ENCODE data around the gene LRRC14B. TPM values are rescaled to one million over a fixed set of nuclear protein-coding genes. Genes with fewer than 3 reads are reported as not detected.

Gene LRRC14B
- total RNA-seq, 6 experiments from 2014 or later: not detected

GRCh38 chr5:191949-192690 is 825 bp downstream of the LRRC14B start:
- no peak overlapping the region for H3K4me3 ChIP-seq
- TF ChIP-seq CTCF (IDR thresholded peaks at IDR 0.05) (no peak), POLR2A (IDR thresholded peaks at IDR 0.05) (no peak)
- no peak for ATAC-seq
- H3K27me3 ChIP-seq: no peaks in the 10 kb centered on the region
- 87% methylated on average over 2 of the region's 46 CpGs for WGBS (ENCODE audit: insufficient coverage, low coverage, low lambda C conversion rate, missing lambda C conversion rate)
- intact Hi-C loops (cut with DNase I): no loop called here
- H3K4me1 ChIP-seq: peaks cover 0 to 9% (median 2%) of the 10 kb centered on the region in 4 donors
- peak in 1 of 3 donors; percentile 56 for DNase-seq
- no peaks in the 10 kb centered on the region for H3K36me3 ChIP-seq
- no peaks in the 10 kb centered on the region for H3K9me3 ChIP-seq
- H3K27ac ChIP-seq: no peak overlapping the region

- ATAC-seq (no peak), DNase-seq (no peak)
- H3K4me1 ChIP-seq: peaks cover 0 to 9% (median 2%) of the 10 kb centered on the region in 4 donors
- H3K27me3 ChIP-seq: no peaks in the 10 kb centered on the region
- H3K36me3 ChIP-seq: no peaks in the 10 kb centered on the region
- no peak overlapping the region for H3K27ac ChIP-seq
- TF ChIP-seq CTCF (IDR thresholded peaks at IDR 0.05) (no peak), POLR2A (IDR thresholded peaks at IDR 0.05) (no peak)
- H3K9me3 ChIP-seq: no peaks in the 10 kb centered on the region
- intact Hi-C loops (cut with DNase I): no loop called here
- 80% methylated on average over 8 of the region's 9 CpGs for WGBS (ENCODE audit: insufficient coverage, low coverage, low lambda C conversion rate, missing lambda C conversion rate)
- H3K4me3 ChIP-seq: no peak overlapping the region
Measured at GRCh38 chr5:192691-192969, 1.3 kb downstream of the LRRC14B start.

- H3K36me3 ChIP-seq: no peaks in the 10 kb centered on the region
- TF ChIP-seq CTCF (IDR thresholded peaks at IDR 0.05): no peak
- TF ChIP-seq POLR2A (IDR thresholded peaks at IDR 0.05): no peak
- no peak for ATAC-seq
- intact Hi-C loops (cut with DNase I): no loop called here
- H3K4me1 ChIP-seq: peaks cover 0 to 9% (median 2%) of the 10 kb centered on the region in 4 donors
- H3K27ac ChIP-seq: no peak overlapping the region
- H3K4me3 ChIP-seq: no peak overlapping the region
- no peaks in the 10 kb centered on the region for H3K27me3 ChIP-seq
- 67% methylated on average over 1 of the region's 17 CpGs for WGBS (ENCODE audit: insufficient coverage, low coverage, low lambda C conversion rate, missing lambda C conversion rate)
- H3K9me3 ChIP-seq: no peaks in the 10 kb centered on the region
- DNase-seq: peak in 1 of 3 donors; percentile 54
Measured at GRCh38 chr5:192970-193831, 1.9 kb downstream of the LRRC14B start.

- H3K27me3 ChIP-seq: no peaks in the 10 kb centered on the region
- intact Hi-C loops (cut with DNase I): no loop called here
- no peaks in the 10 kb centered on the region for H3K36me3 ChIP-seq
- H3K4me3 ChIP-seq: no peak overlapping the region
- H3K9me3 ChIP-seq: no peaks in the 10 kb centered on the region
- H3K27ac ChIP-seq: no peak overlapping the region
- DNase-seq (peak in 1 of 3 donors; percentile 40), ATAC-seq (no peak)
- TF ChIP-seq CTCF (IDR thresholded peaks at IDR 0.05) (no peak), POLR2A (IDR thresholded peaks at IDR 0.05) (no peak)
- peaks cover 0 to 9% (median 2%) of the 10 kb centered on the region in 4 donors for H3K4me1 ChIP-seq
- WGBS (ENCODE audit: insufficient coverage, low coverage, low lambda C conversion rate, missing lambda C conversion rate): 90% methylated on average over 14 of the region's 15 CpGs
Measured at GRCh38 chr5:194102-194501, 2.8 kb downstream of the LRRC14B start.

All from right lobe of liver (tissue), 6 donors.